Gastroesophageal sphincter (tissue), 3 donors: ENCODE results near the gene TCIRG1.

Experiments
- EP300 ChIP-seq: sonication (generic); formaldehyde crosslinking; IDR thresholded peaks from one replicate; pipeline ENCODE4 v1.6.1; 2017; ENCODE audit warnings: antibody characterized with exemption, mild to moderate bottlenecking
- POLR2AphosphoS5 ChIP-seq: sonication (generic); formaldehyde crosslinking; IDR thresholded peaks from one replicate; pipeline ENCODE4 v1.6.1; 2017; ENCODE audit warnings: antibody characterized with exemption
- TF ChIP-seq, protein P1 (sequence below), 4 experiments: fragments of 200-600 bp in 2 of 4; fragments of 450-650 bp in 2 of 4; sonication (generic) in 1 of 4; IDR thresholded peaks; one replicate each; pipeline ENCODE4 v1.5.1; 2017 to 2019; ENCODE audit warnings: antibody characterized with exemption in 4 of 4, mild to moderate bottlenecking in 2 of 4, moderate library complexity in 2 of 4

DNA sequence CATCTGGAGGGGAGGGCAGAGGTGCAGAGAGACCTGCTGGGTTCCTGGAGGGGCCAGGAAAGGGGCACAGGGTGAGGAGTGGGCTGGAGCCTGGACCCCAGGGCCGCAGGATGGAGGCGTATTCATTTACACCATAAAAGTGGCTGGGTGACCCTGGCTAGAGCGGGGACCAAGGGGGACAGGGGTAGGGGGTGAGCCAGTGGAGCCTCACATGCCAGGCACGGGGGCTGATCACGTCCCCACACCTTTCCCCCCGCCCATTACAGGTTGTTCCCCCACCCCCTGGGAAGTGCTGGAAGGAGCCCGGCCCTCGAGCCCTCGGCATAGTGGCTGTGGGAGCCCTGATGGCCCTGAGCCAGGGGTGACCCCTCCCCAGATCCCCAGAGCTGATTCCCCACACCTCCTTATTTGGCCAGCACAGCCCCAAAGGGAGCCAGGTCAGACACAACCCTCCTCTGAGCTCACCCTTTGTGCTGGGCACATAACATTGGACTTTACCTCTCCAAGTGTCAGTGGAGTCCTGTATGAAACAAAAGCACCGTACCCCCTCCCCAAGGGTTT lies 781 bp downstream of the TCIRG1 start:
- TF ChIP-seq, protein P1, sequence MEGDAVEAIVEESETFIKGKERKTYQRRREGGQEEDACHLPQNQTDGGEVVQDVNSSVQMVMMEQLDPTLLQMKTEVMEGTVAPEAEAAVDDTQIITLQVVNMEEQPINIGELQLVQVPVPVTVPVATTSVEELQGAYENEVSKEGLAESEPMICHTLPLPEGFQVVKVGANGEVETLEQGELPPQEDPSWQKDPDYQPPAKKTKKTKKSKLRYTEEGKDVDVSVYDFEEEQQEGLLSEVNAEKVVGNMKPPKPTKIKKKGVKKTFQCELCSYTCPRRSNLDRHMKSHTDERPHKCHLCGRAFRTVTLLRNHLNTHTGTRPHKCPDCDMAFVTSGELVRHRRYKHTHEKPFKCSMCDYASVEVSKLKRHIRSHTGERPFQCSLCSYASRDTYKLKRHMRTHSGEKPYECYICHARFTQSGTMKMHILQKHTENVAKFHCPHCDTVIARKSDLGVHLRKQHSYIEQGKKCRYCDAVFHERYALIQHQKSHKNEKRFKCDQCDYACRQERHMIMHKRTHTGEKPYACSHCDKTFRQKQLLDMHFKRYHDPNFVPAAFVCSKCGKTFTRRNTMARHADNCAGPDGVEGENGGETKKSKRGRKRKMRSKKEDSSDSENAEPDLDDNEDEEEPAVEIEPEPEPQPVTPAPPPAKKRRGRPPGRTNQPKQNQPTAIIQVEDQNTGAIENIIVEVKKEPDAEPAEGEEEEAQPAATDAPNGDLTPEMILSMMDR (IDR thresholded peaks at IDR 0.05) = no peak
- TF ChIP-seq EP300 = no peak
- TF ChIP-seq POLR2AphosphoS5 = no peak
